CD4-positive, alpha-beta T cell treated with Interferon alpha-2 for 1 hour (primary cell): ENCODE data around the gene QPCT.
"Not testable (repeated sequence)": the region's sequence is repeated elsewhere in the genome, so short reads cannot be mapped to it uniquely, and the experiment has no call there.

Experiments used
- DNase-seq, 2 donors: peaks; one replicate each; pipeline ENCODE4 v3.0.0-alpha.2; 2020 to 2022

QPCT gene

GRCh38 chr2:37344453-37345361 lies at the start of gene QPCT:
TSS of gene QPCT (plus strand) at chr2:37344630. CDS start at chr2:37344732, 102 bp downstream.
- DNase-seq, result peak; percentile 78 to 81

- not testable (repeated sequence) for DNase-seq
These were observed 49.6 kb upstream of the QPCT start for GRCh38 chr2:37294858-37295257.

DNA sequence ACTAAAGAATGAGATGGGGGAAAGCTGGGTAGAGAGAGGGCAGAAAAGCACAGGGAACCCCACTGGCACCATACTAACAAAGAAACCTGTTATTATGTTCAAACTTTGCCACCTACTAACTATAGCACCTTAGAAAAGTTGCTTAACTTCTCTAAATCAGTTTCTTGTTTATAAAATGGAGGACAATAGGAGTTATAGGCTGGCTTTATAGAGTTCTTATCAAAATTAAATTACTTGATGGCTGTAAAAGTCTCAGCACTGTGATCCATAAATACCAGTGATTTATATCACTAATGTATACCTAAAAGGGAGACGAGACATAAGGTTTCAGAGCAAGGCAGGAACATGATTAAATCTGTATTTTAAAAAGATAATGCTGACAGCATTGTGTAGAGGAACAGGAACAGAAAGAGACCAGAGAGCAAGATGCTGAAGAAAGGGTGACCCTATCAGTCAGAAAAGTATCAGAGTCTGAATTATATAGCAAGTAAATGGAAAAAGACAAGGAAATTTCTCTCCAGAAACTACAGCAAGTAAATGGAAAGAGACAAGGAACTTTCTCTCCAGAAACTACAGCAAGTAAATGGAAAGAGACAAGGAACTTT lies 48.9 kb upstream of the QPCT start:
- DNase-seq, result no peak

DNA sequence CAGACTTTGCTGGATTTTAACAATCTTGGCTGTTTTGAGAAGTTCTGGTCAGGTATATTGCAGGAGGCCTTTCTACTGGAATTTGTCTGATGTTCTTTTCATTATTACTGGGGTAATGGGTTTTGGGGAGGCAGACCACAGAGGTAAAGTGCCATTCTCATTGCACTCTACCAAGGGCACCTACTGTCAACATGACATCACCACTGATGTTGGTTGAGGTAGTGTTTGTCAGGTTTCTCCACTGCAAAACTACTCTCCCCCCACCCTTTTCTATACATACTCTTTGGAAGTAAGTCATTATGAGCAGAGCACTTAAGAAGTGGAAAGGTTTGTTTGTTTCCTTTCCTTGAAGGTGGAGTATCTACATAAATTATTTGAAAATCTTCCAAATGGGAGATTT lies 46.8 kb upstream of the QPCT start:
- DNase-seq, result no peak

DNA sequence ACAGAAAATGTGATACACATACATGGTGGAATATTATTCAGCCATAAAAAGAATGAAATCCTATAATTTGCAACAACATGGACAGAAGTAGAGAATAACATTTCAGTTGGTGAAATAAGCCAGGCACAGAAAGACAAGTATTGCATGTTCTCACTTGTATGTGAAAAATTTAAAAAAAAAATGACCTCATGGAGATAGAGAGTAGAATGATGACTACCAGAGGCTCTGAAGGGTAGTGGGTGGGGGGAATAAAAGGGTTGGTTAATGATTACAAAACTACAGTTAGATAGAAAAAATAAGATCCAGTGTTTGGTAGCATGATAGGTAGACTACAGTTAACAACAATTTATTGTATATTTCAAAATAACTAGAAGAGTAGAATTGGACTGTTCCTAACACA lies 44.3 kb upstream of the QPCT start:
- DNase-seq, result no peak

DNA sequence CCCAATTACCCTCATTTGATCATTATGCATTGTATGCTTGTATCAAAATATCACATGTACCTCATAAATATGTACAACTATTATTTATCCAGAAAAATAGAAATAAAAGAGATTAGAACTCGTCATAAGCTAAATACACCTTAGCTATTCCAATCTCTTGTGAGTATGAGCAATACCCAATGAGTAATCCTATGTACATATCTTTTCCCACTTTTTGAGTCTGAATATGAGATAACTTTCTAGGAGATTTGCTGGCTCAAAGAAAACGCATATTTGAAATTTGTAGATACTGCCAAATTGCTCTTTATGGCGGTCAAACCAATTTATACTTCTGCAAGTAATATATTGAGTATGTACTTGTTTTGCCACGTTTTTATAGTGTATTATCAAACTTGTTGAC lies 43.9 kb upstream of the QPCT start:
- DNase-seq, result no peak

- no peak for DNase-seq
These were observed 43.0 kb upstream of the QPCT start for GRCh38 chr2:37301408-37301807.

- no peak for DNase-seq
These were observed 41.7 kb upstream of the QPCT start for GRCh38 chr2:37302701-37303252.

DNA sequence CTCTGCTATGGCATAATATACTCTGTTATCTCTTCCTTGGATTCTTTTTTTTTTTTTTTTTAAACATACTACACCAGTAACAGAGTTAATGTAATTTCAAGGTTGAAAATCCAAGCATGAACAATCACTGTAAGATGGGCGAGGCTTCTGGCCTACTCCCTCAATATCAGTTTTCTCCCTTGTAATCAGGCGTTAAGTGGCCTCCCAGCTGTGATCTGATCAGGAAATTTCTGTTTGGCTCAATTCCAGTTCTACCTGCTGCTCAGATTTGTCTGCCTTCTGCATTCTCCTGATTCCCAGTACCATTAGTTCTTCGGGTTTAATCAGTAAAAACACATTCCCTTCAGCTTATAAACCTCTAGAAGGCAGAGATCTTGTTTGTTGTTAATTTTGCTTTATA lies 38.4 kb upstream of the QPCT start:
- DNase-seq, result no peak

DNA sequence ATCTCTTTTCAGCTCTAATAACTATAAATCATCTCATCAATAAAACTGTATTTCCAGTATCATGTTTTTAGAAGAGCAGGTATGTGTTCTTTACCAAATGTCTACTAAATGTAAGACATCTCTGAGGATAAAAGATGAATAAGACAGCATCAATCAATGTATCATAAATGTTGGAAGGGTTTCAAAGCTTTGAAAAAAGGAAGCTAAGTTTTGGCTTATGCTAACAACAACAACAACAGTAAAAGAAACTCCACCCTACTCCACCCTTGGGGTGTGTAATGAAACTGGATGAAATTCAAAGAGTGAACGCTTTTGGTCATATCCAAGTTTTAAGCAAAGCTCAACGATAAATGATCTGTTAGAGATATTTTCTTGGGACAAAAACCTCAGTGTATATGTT lies 36.9 kb upstream of the QPCT start:
- DNase-seq, result no peak

DNA sequence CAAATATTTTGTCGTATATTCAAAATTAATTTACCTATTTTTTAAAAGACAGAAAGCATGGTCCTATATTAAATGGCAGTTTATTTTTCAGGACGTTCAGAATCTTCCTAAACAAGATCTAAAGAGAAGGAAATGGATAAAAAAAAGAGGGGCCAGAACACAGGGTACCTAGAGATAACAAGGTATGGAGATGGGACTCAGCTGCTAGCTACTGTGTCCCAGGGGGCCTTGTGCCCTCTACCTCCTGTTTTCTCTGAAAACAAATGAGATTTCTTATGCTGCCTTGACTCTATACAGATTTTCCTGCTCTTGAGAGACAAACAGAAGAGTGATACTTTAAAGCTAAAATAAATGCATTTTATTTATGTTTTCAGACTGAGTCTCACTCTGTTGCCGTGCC lies 29.1 kb upstream of the QPCT start:
- DNase-seq, result no peak

DNA sequence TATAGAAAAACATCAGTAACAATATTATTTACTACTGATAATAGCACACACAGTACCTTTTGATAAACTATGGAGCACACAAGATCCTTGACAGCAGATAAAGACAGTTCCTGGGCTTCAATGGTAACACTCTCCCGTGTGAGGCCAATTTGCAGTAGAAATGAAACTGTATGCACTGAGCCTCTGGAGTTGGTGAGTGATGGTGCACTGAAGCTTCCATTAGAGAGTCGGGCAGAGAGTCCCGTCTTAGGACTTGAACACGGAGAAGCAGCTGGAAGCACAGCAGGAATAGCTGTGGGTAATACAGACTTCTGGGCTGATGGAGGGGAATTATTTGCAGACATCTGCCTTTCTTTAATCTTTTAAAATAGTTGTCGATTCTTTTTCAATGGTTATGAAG lies 28.2 kb upstream of the QPCT start:
- DNase-seq, result no peak

DNA sequence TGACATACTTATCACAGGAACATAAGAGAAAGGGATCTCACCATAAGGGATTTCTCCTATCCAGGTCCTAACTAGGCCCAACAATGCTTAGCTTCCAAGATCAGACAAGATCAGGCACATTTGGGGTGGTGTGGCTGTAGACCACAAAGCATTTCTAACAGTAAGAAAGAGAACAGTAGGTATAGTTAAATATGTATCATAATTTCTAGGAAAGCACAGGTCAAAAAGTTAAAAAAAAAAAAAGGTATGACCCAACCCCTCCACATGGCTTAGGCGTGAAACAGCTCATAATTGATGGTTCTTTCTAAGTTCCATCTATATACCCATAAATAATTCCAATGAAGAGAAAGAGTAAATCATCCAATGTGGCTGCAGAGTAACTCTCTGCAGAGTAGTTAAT lies 26.7 kb upstream of the QPCT start:
- no peak for DNase-seq

DNA sequence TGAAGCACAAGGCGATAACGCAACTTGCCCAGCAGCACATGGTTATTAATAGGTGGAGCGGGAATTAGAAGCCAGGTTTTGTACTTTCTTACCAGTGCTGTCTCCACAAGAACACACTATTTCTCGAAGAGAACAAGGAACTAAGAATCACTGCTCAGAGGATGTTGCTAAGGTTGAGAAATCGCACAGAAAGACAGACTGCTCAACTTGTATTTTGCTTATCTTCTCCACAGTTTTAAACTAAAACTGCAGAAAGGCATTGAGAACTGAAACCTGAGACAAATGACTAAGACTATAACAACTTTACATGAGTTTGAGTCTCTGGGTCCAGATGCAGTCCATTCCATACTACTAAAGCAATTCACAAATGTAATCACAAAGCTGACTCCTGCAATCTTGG lies 26.0 kb upstream of the QPCT start:
- no peak for DNase-seq

- no peak for DNase-seq
These were observed 24.4 kb upstream of the QPCT start for GRCh38 chr2:37319754-37320609.

DNA sequence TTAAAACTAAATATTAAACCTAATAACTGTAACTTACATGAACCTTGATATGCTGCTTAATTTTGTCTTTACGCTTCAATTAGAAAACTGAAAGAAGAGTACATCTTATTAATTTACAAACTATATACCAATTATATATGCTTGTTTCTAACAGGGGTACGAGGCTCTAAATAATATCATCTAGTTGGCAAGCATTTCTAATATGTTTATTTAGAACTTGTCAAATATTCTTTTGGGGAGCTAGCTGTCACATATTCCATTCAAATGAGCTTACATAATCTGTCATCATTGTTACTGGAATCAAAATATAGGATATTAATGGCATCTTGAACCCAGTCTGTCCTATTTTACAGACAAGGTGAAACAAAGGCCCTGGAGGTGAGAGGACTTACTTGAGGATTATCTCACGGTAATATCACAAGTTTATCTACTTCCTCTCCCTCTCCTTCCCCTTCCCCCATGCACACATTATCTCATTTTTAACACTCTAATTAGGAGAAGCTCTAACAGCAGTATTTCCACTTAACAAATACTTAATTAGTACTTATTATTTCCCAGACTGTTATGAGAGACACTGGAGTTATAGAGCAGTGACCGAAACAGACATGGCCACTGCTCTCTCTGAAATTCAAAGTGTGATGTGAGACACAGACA lies 23.3 kb upstream of the QPCT start:
- DNase-seq, result no peak

DNA sequence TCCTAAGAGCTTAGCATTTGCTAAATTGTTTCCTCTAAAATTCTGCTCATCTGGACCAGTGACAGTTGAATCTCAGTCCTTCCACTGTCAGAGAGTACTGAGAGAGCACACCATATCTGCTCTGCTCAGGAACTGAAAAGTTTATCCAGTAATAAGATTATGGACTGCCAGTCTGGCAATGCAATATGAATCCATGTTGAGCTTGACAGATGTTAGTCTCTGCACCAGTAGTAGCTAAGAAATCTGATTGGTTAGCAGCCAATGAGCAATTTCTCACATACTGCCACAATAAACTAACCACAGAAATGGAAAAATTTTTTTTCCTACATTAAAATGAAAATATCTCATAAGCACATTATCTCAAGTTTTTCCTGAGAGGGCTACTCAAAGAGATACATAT lies 22.1 kb upstream of the QPCT start:
- DNase-seq, result peak in 1 of 2 donors; percentile 16

GRCh38 chr2:37323176-37323780 lies 21.2 kb upstream of the QPCT start:
- DNase-seq, result no peak

DNA sequence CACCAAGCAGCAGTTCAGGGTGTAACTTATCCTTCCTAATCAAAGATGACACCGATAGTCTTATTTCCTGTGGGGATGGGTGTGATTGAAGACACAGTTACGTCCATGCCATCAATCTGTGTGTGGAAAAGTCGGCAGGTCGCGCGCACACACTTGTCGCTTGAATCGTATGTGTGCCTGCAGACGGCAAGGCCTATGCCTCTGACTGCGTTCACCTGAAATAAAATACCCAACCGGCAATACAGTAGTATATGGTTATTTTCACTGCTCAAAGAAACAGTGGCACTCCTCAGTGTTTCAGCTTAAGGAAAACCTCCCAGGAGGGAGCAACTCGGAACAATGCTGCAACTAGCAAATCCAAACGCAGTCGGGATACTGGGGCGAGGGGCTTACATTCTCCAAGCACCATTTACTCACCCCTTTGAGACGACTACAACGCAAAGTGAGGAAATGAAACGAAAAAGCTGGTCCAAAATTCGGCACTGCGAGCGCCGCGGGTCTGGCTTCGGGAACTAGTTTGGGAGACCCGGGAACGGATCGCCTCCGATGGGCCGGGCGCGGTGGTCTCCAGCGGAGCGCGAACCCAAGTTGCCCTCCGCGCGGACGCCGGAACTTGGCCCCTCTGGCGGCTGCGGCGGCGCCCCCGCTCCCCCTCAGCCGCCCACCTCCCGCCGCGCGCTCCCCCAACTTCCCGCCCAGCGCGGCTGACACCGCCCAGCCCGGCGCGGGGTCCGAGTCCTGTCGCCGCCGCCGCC lies 20.5 kb upstream of the QPCT start:
- peak; percentile 31 to 59 for DNase-seq

DNA sequence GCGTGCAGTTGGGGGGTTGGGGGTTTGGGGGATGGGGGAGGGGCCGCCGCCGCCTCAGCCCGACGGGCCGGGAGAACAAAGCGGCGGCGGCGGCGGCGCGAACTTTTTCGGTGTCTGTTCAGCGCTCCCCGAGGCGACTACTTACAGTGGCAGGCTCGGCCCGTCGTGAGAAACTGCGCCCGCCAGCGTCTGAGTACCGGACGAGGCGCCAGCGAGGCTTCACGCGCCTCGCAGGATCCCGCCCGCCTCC lies 20.0 kb upstream of the QPCT start:
- DNase-seq, result peak; percentile 81 to 84

DNA sequence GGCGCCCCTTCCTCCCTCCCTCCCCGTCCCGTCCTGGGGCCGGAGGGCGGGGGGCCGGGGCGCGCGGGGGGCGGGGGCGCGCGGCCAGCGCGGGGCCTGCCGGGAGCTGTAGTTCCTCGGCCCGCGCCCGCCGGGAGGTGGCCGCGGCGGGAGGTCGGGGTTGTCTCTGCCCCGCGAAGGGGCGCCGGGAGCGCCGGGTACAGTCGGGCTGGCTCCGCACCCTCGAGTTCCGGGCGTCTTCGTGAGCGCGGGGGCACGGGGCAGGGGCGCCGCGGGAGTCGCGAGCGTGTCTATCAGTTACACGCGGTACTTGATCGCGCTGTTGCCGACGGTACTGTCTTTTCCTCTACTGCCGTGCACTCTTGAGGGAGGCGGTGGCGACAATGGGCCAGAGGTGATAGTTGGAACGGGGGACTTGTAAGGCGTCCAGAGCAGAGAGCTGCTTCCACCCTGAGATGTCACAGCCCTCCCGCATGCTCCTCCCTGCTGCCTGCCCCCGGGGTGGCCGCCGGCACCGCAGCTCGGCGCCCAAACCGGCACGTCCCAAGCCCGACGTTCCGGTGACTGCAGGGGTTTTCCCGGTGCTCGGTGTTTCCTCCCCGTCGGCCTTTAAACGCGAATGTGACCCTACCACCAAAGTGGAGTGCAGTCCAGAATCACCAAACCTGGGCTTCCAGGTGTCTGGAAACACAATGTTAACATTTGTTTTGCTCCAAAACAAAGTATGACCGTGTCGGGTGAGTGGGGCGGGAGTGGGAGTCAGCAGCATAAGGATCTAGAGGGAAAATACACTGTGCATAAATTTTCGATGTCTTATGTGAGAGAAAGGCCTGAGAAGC lies 19.4 kb upstream of the QPCT start, which contains the start of gene PRKD3:
PRKD3 (minus strand) TSS at position 48 of the 839 bp plus-strand sequence. CDS start 8,309 bp downstream, outside the sequence.
- peak; percentile 44 to 64 for DNase-seq
